ENCODE results near the gene SLC25A23.

SLC25A23 gene

GRCh38 chr19:6476896-6477431 lies 17.4 kb upstream of the SLC25A23 start:
- ChIA-PET POLR2A (interaction anchor here (1.4 to 1.5 kb wide), 2 partner anchors 10 to 52 kb away, joined by 5 to 8 read pairs; partner anchors contain the start of gene KHSRP), CTCF (interaction anchor here (0.5 to 0.8 kb wide), 3 partner anchors 10 to 386 kb away, joined by 3 read pairs; no protein-coding TSS in a partner anchor)

More at GRCh38 chr19:6476896-6477431, 17.4 kb upstream of the SLC25A23 start:
- Histone ChIP-seq H3K4me3 (ENCODE audit: low read depth, low read length) (no peak overlapping the region), H3K27ac (ENCODE audit: extremely low read depth, low read depth, low read length) (no peak overlapping the region), H3K36me3 (ENCODE audit: control insufficient read depth in 2 of 2, insufficient read depth in 1 of 2, low read length in 2 of 2) (no peaks in the 10 kb centered on the region), H3K9me3 (ENCODE audit: control insufficient read depth, insufficient read depth, low read depth, low read length) (no peaks in the 10 kb centered on the region), H3K4me1 (ENCODE audit: control insufficient read depth, insufficient read depth, low read length) (no peaks in the 10 kb centered on the region)
- TF ChIP-seq ZNF658 (tag by site-specific recombination; IDR thresholded peaks at IDR 0.05): no peak
- no peak for TF ChIP-seq ZNF76 (tag by site-specific recombination; IDR thresholded peaks at IDR 0.05; ENCODE audit: borderline replicate concordance, low read depth)
- TF ChIP-seq ZBTB11 (tag by site-specific recombination; conservative IDR thresholded peaks at IDR 0.05; ENCODE audit: low read depth): no peak
- no peak for TF ChIP-seq ZNF426 (tag by site-specific recombination; IDR thresholded peaks at IDR 0.05)
- no peak for TF ChIP-seq ZBTB20 (tag by site-specific recombination; IDR thresholded peaks at IDR 0.05)
- TF ChIP-seq ZNF449 (tag by site-specific recombination; IDR thresholded peaks at IDR 0.05): no peak
- TF ChIP-seq HIC1 (tag by site-specific recombination; IDR thresholded peaks at IDR 0.05): no peak
- TF ChIP-seq ZNF433 (tag by site-specific recombination; IDR thresholded peaks at IDR 0.05; ENCODE audit: low read depth): no peak
- TF ChIP-seq ZFP41 (tag by site-specific recombination; IDR thresholded peaks at IDR 0.05; ENCODE audit: borderline replicate concordance): no peak
- TF ChIP-seq YY2 (tag by site-specific recombination; IDR thresholded peaks at IDR 0.05): no peak
- no peak for TF ChIP-seq ZFHX2 (tag by site-specific recombination; conservative IDR thresholded peaks at IDR 0.05)
- TF ChIP-seq KLF9 (tag by site-specific recombination; IDR thresholded peaks at IDR 0.05; ENCODE audit: low read depth): no peak
- TF ChIP-seq KLF17 (tag by site-specific recombination; IDR thresholded peaks at IDR 0.05): no peak
- no peak for TF ChIP-seq ZNF274 (IDR thresholded peaks at IDR 0.05; ENCODE audit: low read length)
- no peak for TF ChIP-seq ZNF274 (tag by site-specific recombination; IDR thresholded peaks at IDR 0.05; ENCODE audit: borderline replicate concordance)
- TF ChIP-seq ZNF555 (tag by site-specific recombination; conservative IDR thresholded peaks at IDR 0.05): no peak
- TF ChIP-seq ZBTB1 (tag by site-specific recombination; IDR thresholded peaks at IDR 0.05): no peak
- TF ChIP-seq KLF8 (tag by site-specific recombination; IDR thresholded peaks at IDR 0.05): no peak
- TF ChIP-seq ZNF777 (tag by site-specific recombination; IDR thresholded peaks at IDR 0.05; ENCODE audit: borderline replicate concordance): no peak

Measured in HEK293 (cell line).